ENCODE data around the gene TMIGD1. TPM values are rescaled to one million over a fixed set of nuclear protein-coding genes. Genes with fewer than 3 reads are reported as not detected.
"Not testable (repeated sequence)": the region's sequence is repeated elsewhere in the genome, so short reads cannot be mapped to it uniquely, and the experiment has no call there.

TMIGD1 gene
- total RNA-seq, 1 experiment from 2014 or later, result not detected

DNA sequence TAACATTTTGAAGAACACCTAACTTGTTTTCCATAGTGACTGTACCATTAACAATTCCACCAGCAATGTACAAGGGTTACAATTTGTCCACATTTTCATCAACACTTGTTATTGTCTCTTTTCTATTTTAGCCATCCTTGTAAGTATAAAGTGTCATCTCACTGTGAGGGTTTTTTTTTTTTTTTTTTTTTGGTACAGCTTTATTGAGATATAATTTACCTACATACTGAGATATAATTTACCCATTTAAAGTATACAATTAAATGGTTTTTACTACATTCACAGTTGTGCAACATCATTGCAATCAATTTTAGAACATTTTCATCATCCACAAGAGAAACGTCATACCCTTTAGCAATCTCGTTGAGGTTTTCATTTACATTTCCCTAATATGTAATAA is 17.9 kb upstream of the TMIGD1 start:
- H3K4me2 ChIP-seq (ENCODE audit: low read depth, low read length, poor library complexity, severe bottlenecking), result no peak overlapping the region
- DNase-seq, result no peak

DNA sequence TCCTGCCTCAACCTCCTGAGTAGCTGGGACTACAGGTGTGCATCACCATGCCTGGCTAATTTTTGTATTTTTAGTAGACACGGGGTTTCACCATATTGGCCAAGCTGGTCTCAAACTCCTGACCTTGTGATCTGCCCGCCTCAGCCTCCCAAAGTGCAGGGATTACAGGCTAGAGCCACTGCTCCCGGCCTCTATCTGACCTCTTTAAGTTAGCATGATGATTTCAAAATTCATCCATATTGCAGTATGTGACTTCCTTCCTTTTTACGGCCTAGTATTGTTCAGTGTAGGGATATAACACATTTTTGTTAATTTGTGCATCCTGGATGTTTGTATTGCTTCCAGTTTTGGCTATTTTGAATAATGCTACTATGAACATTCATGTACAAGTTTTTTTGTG is 17.4 kb upstream of the TMIGD1 start:
- not testable (repeated sequence) for H3K36me3 ChIP-seq (ENCODE audit: insufficient read depth, low read length); H3K27me3 ChIP-seq (ENCODE audit: low read length); H3K9me2 ChIP-seq (replicated peaks; ENCODE audit: insufficient read depth, low read length); DNase-seq; H2AFZ ChIP-seq (ENCODE audit: low read length); H4K20me1 ChIP-seq (ENCODE audit: insufficient read depth, low read depth, low read length); H3K9me3 ChIP-seq (ENCODE audit: low read length); H3K79me2 ChIP-seq (ENCODE audit: low read length); H3K9ac ChIP-seq (ENCODE audit: low read length); H3K4me3 ChIP-seq (ENCODE audit: low read length); H3K4me1 ChIP-seq (ENCODE audit: low read length); H3K27ac ChIP-seq (ENCODE audit: low read length); H3K4me2 ChIP-seq (ENCODE audit: low read depth, low read length, poor library complexity, severe bottlenecking)

More for the DNA sequence above, 17.9 kb upstream of the TMIGD1 start:
- no peaks in the 10 kb centered on the region for H3K4me1 ChIP-seq (ENCODE audit: low read length)
- no peaks in the 10 kb centered on the region for H3K9me3 ChIP-seq (ENCODE audit: low read length)
- no peak overlapping the region for H3K27ac ChIP-seq (ENCODE audit: low read length)
- H2AFZ ChIP-seq (ENCODE audit: low read length), result no peak overlapping the region
- no peak overlapping the region for H3K4me3 ChIP-seq (ENCODE audit: low read length)
- H3K79me2 ChIP-seq (ENCODE audit: low read length), result no peaks in the 10 kb centered on the region
- H3K9me2 ChIP-seq (replicated peaks; ENCODE audit: insufficient read depth, low read length), result no peaks in the 10 kb centered on the region
- no peaks in the 10 kb centered on the region for H4K20me1 ChIP-seq (ENCODE audit: insufficient read depth, low read depth, low read length)
- H3K27me3 ChIP-seq (ENCODE audit: low read length), result 0 out of 2 replicates have a peak, but pooled peaks cover 2% of the 10 kb centered on the region
- no peaks in the 10 kb centered on the region for H3K36me3 ChIP-seq (ENCODE audit: insufficient read depth, low read length)
- H3K9ac ChIP-seq (ENCODE audit: low read length), result no peak overlapping the region

DNA sequence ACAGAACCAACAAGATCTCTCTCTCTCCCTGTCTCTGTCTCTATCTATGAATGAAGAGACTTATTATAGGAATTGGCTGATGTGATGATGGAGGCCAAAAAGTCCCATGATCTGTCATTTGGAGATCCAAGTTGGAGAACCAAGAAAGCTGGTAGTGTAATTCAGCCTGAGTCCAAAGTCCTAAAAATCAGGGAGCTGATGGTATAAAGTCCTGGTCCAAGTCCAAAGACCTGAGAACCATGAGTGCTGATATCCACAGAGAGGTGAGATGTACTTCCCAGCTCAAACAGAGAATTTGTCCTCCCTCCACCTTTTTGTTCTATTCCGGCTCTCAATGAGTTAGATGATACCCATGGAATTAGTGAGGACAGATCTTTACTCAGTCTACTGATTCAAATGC is 15.4 kb upstream of the TMIGD1 start:
- Histone ChIP-seq H4K20me1 (ENCODE audit: insufficient read depth, low read depth, low read length) (no peaks in the 10 kb centered on the region), H3K4me2 (ENCODE audit: low read depth, low read length, poor library complexity, severe bottlenecking) (no peak overlapping the region), H2AFZ (ENCODE audit: low read length) (no peak overlapping the region), H3K27me3 (ENCODE audit: low read length) (no peaks in the 10 kb centered on the region), H3K36me3 (ENCODE audit: insufficient read depth, low read length) (no peaks in the 10 kb centered on the region), H3K4me1 (ENCODE audit: low read length) (peaks cover 9% of the 10 kb centered on the region), H3K4me3 (ENCODE audit: low read length) (no peak overlapping the region), H3K27ac (ENCODE audit: low read length) (no peak overlapping the region), H3K79me2 (ENCODE audit: low read length) (no peaks in the 10 kb centered on the region), H3K9me2 (replicated peaks; ENCODE audit: insufficient read depth, low read length) (no peaks in the 10 kb centered on the region), H3K9me3 (ENCODE audit: low read length) (no peaks in the 10 kb centered on the region), H3K9ac (ENCODE audit: low read length) (no peak overlapping the region)
- DNase-seq, result no peak

DNA sequence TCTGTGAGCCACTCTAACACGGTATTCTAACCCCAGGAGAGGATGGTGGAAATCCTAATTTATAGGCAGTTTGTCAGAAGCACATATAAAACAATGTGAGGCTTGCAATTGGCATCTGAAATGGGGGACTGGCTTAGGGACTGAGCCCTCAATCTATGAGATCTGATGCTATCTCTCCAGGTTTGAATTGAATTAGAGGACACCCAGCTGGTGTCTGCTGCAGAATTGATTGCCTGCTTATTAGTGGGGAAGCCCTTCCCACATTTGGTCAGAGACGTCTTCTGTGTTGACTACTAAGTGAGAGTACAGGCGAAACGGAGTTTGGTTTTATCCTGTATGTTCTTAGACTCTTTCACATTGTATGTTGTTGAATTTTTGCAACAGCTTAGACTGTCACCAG is 13.6 kb upstream of the TMIGD1 start:
- Histone ChIP-seq H3K9me2 (replicated peaks; ENCODE audit: insufficient read depth, low read length) (no peaks in the 10 kb centered on the region), H3K27me3 (ENCODE audit: low read length) (no peaks in the 10 kb centered on the region), H3K9me3 (ENCODE audit: low read length) (no peaks in the 10 kb centered on the region), H3K27ac (ENCODE audit: low read length) (no peak overlapping the region), H3K36me3 (ENCODE audit: insufficient read depth, low read length) (no peaks in the 10 kb centered on the region), H3K4me2 (ENCODE audit: low read depth, low read length, poor library complexity, severe bottlenecking) (no peak overlapping the region), H3K79me2 (ENCODE audit: low read length) (no peaks in the 10 kb centered on the region), H3K9ac (ENCODE audit: low read length) (no peak overlapping the region), H3K4me1 (ENCODE audit: low read length) (peaks cover 15% of the 10 kb centered on the region), H3K4me3 (ENCODE audit: low read length) (no peak overlapping the region), H4K20me1 (ENCODE audit: insufficient read depth, low read depth, low read length) (no peaks in the 10 kb centered on the region), H2AFZ (ENCODE audit: low read length) (no peak overlapping the region)
- DNase-seq, result no peak

DNA sequence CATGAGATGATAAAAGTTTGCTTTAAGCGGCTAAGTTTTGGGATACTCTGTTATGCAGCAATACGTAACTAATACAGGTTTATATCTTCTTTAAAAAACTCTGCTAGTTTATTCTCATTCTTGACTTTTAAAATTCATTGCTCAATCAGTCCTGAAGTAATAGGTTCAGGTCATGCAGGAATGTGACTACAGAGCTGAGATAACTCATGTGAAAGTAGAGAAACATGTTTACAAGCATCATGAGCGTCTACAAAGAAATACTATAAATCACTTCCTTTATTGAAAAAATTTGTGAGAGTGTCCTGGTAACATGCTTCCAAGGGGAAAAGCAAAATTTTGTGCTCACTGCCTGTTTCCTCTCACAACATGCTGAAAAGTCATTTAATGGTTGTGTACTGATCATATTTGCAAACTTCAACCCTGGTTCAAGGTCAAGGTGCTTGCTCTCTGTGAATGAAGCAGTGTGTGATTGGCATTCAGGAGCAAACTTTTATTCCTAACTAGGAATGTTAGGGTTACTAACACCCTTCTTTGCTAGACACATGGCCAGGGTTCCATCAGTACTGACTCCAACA is 12.5 kb upstream of the TMIGD1 start:
- H3K27ac ChIP-seq (ENCODE audit: low read length), result no peak overlapping the region
- peaks cover 15% of the 10 kb centered on the region for H3K4me1 ChIP-seq (ENCODE audit: low read length)
- H3K9me2 ChIP-seq (replicated peaks; ENCODE audit: insufficient read depth, low read length), result no peaks in the 10 kb centered on the region
- H3K27me3 ChIP-seq (ENCODE audit: low read length), result no peaks in the 10 kb centered on the region
- no peak overlapping the region for H2AFZ ChIP-seq (ENCODE audit: low read length)
- H3K4me2 ChIP-seq (ENCODE audit: low read depth, low read length, poor library complexity, severe bottlenecking), result no peak overlapping the region
- H3K4me3 ChIP-seq (ENCODE audit: low read length), result no peak overlapping the region
- no peaks in the 10 kb centered on the region for H4K20me1 ChIP-seq (ENCODE audit: insufficient read depth, low read depth, low read length)
- H3K79me2 ChIP-seq (ENCODE audit: low read length), result no peaks in the 10 kb centered on the region
- H3K9me3 ChIP-seq (ENCODE audit: low read length), result no peaks in the 10 kb centered on the region
- no peak for DNase-seq
- no peak overlapping the region for H3K9ac ChIP-seq (ENCODE audit: low read length)
- no peaks in the 10 kb centered on the region for H3K36me3 ChIP-seq (ENCODE audit: insufficient read depth, low read length)

DNA sequence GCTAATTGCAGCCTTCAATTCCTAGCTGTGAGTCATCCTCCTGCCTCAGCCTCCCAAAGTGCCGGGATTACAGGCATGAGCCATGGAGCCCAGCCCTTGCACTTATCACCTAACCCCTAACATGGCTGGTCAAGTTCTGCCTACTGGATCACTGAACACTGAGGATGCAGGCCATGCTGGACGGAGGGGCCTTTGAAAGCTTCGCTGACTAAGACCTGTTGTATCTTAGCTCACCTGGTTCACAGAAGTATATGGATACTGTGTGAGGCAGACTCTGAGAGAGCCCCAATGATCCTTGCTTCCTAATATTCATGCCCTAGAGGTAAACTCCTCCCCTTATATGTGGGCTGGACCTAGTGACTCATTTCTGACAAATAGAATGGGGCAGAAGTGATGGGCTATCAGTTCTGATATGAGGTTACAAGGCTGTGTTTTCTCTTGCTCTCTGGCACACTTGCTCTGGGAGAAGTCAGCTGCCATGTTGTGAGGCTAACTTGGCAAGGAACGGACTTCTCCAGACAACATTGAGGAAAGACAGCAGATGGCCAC is 11.7 kb upstream of the TMIGD1 start:
- no peak overlapping the region for H3K27ac ChIP-seq (ENCODE audit: low read length)
- H3K9me2 ChIP-seq (replicated peaks; ENCODE audit: insufficient read depth, low read length), result no peaks in the 10 kb centered on the region
- no peaks in the 10 kb centered on the region for H3K27me3 ChIP-seq (ENCODE audit: low read length)
- H3K79me2 ChIP-seq (ENCODE audit: low read length), result no peaks in the 10 kb centered on the region
- H3K4me3 ChIP-seq (ENCODE audit: low read length), result no peak overlapping the region
- no peak overlapping the region for H3K9ac ChIP-seq (ENCODE audit: low read length)
- H4K20me1 ChIP-seq (ENCODE audit: insufficient read depth, low read depth, low read length), result no peaks in the 10 kb centered on the region
- no peaks in the 10 kb centered on the region for H3K9me3 ChIP-seq (ENCODE audit: low read length)
- peaks cover 15% of the 10 kb centered on the region for H3K4me1 ChIP-seq (ENCODE audit: low read length)
- no peak overlapping the region for H3K4me2 ChIP-seq (ENCODE audit: low read depth, low read length, poor library complexity, severe bottlenecking)
- no peak for DNase-seq
- no peaks in the 10 kb centered on the region for H3K36me3 ChIP-seq (ENCODE audit: insufficient read depth, low read length)
- H2AFZ ChIP-seq (ENCODE audit: low read length), result no peak overlapping the region

DNA sequence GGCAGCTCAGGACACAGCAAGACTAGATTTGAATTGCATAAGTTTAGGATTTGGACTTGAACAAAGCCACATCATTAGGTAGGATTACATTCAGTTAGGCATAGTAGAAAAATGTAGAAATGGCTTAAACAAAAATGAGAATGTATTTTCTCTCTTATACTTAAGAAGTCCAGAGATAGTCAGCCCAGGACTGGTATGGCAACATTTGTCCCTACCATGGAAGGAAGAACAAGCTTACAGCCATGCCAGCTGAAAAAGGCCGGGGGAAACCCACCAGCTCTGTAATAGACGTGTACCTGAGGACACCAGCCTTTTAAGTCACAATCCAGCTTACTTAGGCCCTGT is 11.2 kb upstream of the TMIGD1 start:
- H3K9me3 ChIP-seq (ENCODE audit: low read length), result no peaks in the 10 kb centered on the region
- H4K20me1 ChIP-seq (ENCODE audit: insufficient read depth, low read depth, low read length), result no peaks in the 10 kb centered on the region
- H3K4me3 ChIP-seq (ENCODE audit: low read length), result no peak overlapping the region
- no peaks in the 10 kb centered on the region for H3K79me2 ChIP-seq (ENCODE audit: low read length)
- peaks cover 20% of the 10 kb centered on the region for H3K4me1 ChIP-seq (ENCODE audit: low read length)
- no peak overlapping the region for H3K9ac ChIP-seq (ENCODE audit: low read length)
- no peak overlapping the region for H3K27ac ChIP-seq (ENCODE audit: low read length)
- H2AFZ ChIP-seq (ENCODE audit: low read length), result peak overlapping the region; percentile 81
- no peaks in the 10 kb centered on the region for H3K9me2 ChIP-seq (replicated peaks; ENCODE audit: insufficient read depth, low read length)
- no peaks in the 10 kb centered on the region for H3K36me3 ChIP-seq (ENCODE audit: insufficient read depth, low read length)
- no peak overlapping the region for H3K4me2 ChIP-seq (ENCODE audit: low read depth, low read length, poor library complexity, severe bottlenecking)
- no peaks in the 10 kb centered on the region for H3K27me3 ChIP-seq (ENCODE audit: low read length)
- DNase-seq, result no peak

DNA sequence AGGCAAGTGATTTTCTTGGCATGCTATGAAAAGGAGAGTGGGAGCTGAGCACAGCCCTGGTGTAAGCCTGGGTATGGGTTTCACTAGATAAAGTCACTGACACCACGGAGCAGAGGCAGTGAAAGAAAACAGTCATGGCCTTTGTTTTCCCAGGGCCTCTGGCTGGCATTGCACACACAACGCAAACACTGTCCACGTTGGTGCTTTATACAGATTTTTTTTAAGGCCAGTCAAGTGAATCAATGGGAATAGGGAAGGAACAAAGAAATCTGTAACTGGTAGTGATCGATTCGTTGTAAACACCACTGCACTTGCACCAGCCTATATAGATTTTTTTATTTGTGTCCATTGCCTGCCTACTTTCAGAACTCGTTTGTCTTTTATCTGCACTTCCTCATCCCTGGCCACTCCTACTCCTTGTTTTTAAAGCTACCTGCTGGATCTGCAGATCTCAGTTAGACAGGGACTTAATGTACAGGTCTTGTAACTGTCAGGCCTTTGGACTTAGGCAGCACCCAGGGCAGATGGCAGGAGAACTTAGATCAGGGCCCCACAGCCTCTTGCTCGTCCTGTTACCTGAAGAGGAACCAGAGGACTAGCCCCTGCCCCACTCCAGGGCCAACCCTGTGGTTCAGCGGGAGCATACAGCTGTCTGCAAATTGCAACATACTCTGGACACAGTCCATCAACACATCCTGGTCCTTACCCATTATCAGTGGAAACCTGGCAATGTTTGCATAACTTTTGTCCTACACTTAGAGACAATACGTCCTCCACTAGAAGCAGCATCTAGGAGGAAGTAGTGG is 10.6 kb upstream of the TMIGD1 start:
- H3K9me2 ChIP-seq (replicated peaks; ENCODE audit: insufficient read depth, low read length), result no peaks in the 10 kb centered on the region
- no peaks in the 10 kb centered on the region for H3K27me3 ChIP-seq (ENCODE audit: low read length)
- no peak overlapping the region for H3K9ac ChIP-seq (ENCODE audit: low read length)
- no peak overlapping the region for H3K4me3 ChIP-seq (ENCODE audit: low read length)
- H3K27ac ChIP-seq (ENCODE audit: low read length), result no peak overlapping the region
- no peak for DNase-seq
- peaks cover 20% of the 10 kb centered on the region for H3K4me1 ChIP-seq (ENCODE audit: low read length)
- H3K36me3 ChIP-seq (ENCODE audit: insufficient read depth, low read length), result no peaks in the 10 kb centered on the region
- no peaks in the 10 kb centered on the region for H4K20me1 ChIP-seq (ENCODE audit: insufficient read depth, low read depth, low read length)
- no peak overlapping the region for H3K4me2 ChIP-seq (ENCODE audit: low read depth, low read length, poor library complexity, severe bottlenecking)
- H2AFZ ChIP-seq (ENCODE audit: low read length), result peak overlapping the region; percentile 81
- no peaks in the 10 kb centered on the region for H3K9me3 ChIP-seq (ENCODE audit: low read length)
- no peaks in the 10 kb centered on the region for H3K79me2 ChIP-seq (ENCODE audit: low read length)

Data from Karpas-422 (cell line).